Trophoblast cell (in vitro differentiated cells and primary cell): Measurements from ENCODE around the gene FBLN7.

Experiments
- DNase-seq, 2 donors: peaks; one replicate each; pipeline ENCODE4 v3.0.0-alpha.2; 2016
- H2AFZ ChIP-seq: 2 replicates; pipeline ENCODE4 v1.6.1; 2013; ENCODE audit warnings: low read length, moderate library complexity, mild to moderate bottlenecking; ENCODE audit not compliant: insufficient read depth, poor library complexity
- H2AK5ac ChIP-seq: 2 replicates; pipeline ENCODE4 v1.6.1; 2013; ENCODE audit warnings: mild to moderate bottlenecking, low read length
- H2BK120ac ChIP-seq: 2 replicates; pipeline ENCODE4 v1.6.1; 2013; ENCODE audit warnings: low read length, mild to moderate bottlenecking, moderate library complexity; ENCODE audit not compliant: insufficient read depth, poor library complexity
- H2BK12ac ChIP-seq: 2 replicates; pipeline ENCODE4 v1.6.1; 2013; ENCODE audit warnings: mild to moderate bottlenecking, low read length, moderate library complexity
- H2BK5ac ChIP-seq: 2 replicates; pipeline ENCODE4 v1.6.1; 2013; ENCODE audit warnings: low read length, low read depth, moderate library complexity, mild to moderate bottlenecking; ENCODE audit not compliant: poor library complexity
- H3K14ac ChIP-seq: 2 replicates; pipeline ENCODE4 v1.6.1; 2013; ENCODE audit warnings: mild to moderate bottlenecking, low read length
- H3K18ac ChIP-seq: 2 replicates; pipeline ENCODE4 v1.6.1; 2013; ENCODE audit warnings: mild to moderate bottlenecking, low read length
- H3K23ac ChIP-seq: 2 replicates; pipeline ENCODE4 v1.6.1; 2013; ENCODE audit warnings: low read length
- H3K27ac ChIP-seq: 2 replicates; pipeline ENCODE4 v1.5.1; 2013; ENCODE audit warnings: low read depth, mild to moderate bottlenecking, inconsistent platforms, low read length, moderate library complexity
- H3K27me3 ChIP-seq: 2 replicates; pipeline ENCODE4 v1.6.1; 2013; ENCODE audit warnings: inconsistent platforms, mild to moderate bottlenecking, low read length, moderate library complexity; ENCODE audit not compliant: insufficient read depth
- H3K36me3 ChIP-seq, 2 experiments: 1 replicate in 1 of 2; 2 replicates in 1 of 2; pipeline ENCODE4 v1.6.1; 2013; ENCODE audit warnings: low read length in 2 of 2, mild to moderate bottlenecking in 2 of 2, moderate library complexity in 1 of 2; ENCODE audit not compliant: insufficient read depth in 2 of 2, control insufficient read depth in 1 of 2
- H3K4ac ChIP-seq: 2 replicates; pipeline ENCODE4 v1.6.1; 2013; ENCODE audit warnings: low read depth, mild to moderate bottlenecking, low read length, moderate library complexity
- H3K4me1 ChIP-seq, 2 experiments: 1 replicate in 1 of 2; 2 replicates in 1 of 2; pipeline ENCODE4 v1.6.1; 2013; ENCODE audit warnings: low read length in 2 of 2, mild to moderate bottlenecking in 2 of 2, moderate library complexity in 1 of 2; ENCODE audit not compliant: insufficient read depth in 2 of 2, control insufficient read depth in 1 of 2
- H3K4me2 ChIP-seq: 2 replicates; pipeline ENCODE4 v1.6.1; 2013; ENCODE audit warnings: inconsistent platforms, mild to moderate bottlenecking, low read length, moderate library complexity
- H3K4me3 ChIP-seq: 2 replicates; pipeline ENCODE4 v1.5.1; 2013; ENCODE audit warnings: mild to moderate bottlenecking, low read depth, low read length, inconsistent platforms
- H3K79me1 ChIP-seq: one replicate; pipeline ENCODE4 v1.6.1; 2013; ENCODE audit warnings: low read length
- H3K79me2 ChIP-seq: 2 replicates; pipeline ENCODE4 v1.6.1; 2013; ENCODE audit warnings: low read length, mild to moderate bottlenecking; ENCODE audit not compliant: control insufficient read depth, insufficient read depth, poor library complexity
- H3K9ac ChIP-seq: 2 replicates; pipeline ENCODE4 v1.6.1; 2013; ENCODE audit warnings: mild to moderate bottlenecking, low read length
- H3K9me3 ChIP-seq: 2 replicates; pipeline ENCODE4 v1.6.1; 2013; ENCODE audit warnings: low read depth, mild to moderate bottlenecking, control low read depth, inconsistent platforms, low read length; ENCODE audit not compliant: insufficient read depth
- H4K12ac ChIP-seq: 2 replicates; pipeline ENCODE4 v1.6.1; 2013; ENCODE audit warnings: low read depth, mild to moderate bottlenecking, low read length, moderate library complexity
- H4K8ac ChIP-seq: 2 replicates; pipeline ENCODE4 v1.6.1; 2013; ENCODE audit warnings: low read depth, mild to moderate bottlenecking, low read length, moderate library complexity
- H4K91ac ChIP-seq: one replicate; pipeline ENCODE4 v1.6.1; 2013; ENCODE audit warnings: low read depth, mild to moderate bottlenecking, low read length, moderate library complexity
- WGBS: extraction: QIAGEN DNeasy Blood & Tissue Kit; methylation state at CpG from one replicate; pipeline ENCODE4 v1.1.7; 2013; ENCODE audit warnings: missing lambda C conversion rate; ENCODE audit not compliant: insufficient read length, insufficient coverage; ENCODE audit errors: extremely low coverage; 5-methylcytosine and 5-hydroxymethylcytosine counted together

The FBLN7 gene

DNA sequence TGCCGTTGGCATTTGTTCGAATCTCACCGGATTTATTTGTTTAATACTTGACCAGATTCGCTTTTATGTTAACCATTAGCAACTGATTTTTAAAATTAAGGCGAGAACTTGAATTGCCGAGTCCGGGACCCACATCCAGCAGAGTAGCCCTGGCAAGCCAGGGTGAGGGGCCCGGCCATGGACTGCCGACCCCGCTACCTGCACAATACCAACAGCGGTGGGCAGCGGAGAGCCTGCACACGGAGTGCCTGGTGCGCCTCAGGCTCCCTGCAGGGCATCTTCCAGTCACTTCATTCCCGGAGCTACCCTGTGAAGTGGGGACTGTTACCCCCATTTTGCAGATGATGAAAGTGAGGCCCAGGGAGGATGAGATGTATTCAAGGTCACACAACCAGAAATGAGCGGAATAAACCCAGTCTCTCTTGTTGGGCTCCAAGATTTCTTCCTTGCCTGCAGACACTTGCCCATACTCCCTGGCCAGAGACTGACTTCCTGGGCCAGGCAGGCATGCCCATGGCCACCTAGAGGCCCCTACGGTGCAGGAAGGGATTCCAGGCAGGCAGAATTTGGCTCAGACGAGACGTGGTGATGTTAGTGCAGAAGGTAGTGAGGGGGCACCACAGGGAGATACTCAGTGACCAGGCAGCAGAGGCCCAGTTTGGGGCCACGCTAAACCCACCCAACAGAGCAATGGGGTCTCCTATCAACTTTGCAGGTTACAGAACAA is 2.9 kb downstream of the FBLN7 start:
- H3K23ac ChIP-seq = no peak overlapping the region
- no peak overlapping the region for H3K14ac ChIP-seq
- no peak overlapping the region for H3K4ac ChIP-seq
- H3K9ac ChIP-seq = no peak overlapping the region
- no peak overlapping the region for H4K8ac ChIP-seq
- no peaks in the 10 kb centered on the region for H3K79me2 ChIP-seq
- H3K18ac ChIP-seq = no peak overlapping the region
- no peak overlapping the region for H2BK5ac ChIP-seq
- no peak overlapping the region for H3K4me2 ChIP-seq
- no peaks in the 10 kb centered on the region for H3K36me3 ChIP-seq
- H4K12ac ChIP-seq = no peak overlapping the region
- H4K91ac ChIP-seq = no peak overlapping the region
- H3K27ac ChIP-seq = no peak overlapping the region
- no peak overlapping the region for H2BK12ac ChIP-seq
- peaks cover 20% of the 10 kb centered on the region for H3K27me3 ChIP-seq
- no peak overlapping the region for H2AK5ac ChIP-seq
- peaks cover 3 to 8% of the 10 kb centered on the region in 2 experiments for H3K4me1 ChIP-seq
- no peak overlapping the region for H2AFZ ChIP-seq
- H3K9me3 ChIP-seq = peaks cover 7% of the 10 kb centered on the region
- no CpG with 5 or more reads among the region's 20 CpGs for WGBS
- no peak overlapping the region for H3K4me3 ChIP-seq
- H2BK120ac ChIP-seq = no peak overlapping the region
- peaks cover 1% of the 10 kb centered on the region for H3K79me1 ChIP-seq
- no peak for DNase-seq

DNA sequence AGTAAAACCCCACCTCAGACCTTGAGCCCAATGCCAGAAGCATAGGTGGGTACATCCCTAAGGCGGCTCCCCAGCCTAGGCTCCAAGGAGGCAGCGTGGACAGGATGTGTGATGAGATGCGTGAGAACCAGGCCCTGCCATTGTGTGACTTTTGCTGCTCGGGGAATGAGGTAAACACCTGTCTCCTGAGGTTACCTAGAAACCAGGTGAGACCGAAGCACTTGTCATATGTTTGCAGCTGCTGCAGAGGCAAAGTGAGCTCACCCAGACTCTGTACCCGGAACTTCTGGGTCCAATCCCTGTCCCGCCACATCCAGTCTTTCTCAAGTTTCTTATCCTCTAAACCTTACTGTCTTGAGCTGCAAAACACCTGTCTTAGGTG is 3.4 kb downstream of the FBLN7 start:
- Histone ChIP-seq H3K4ac (no peak overlapping the region), H3K36me3 (no peaks in the 10 kb centered on the region), H3K79me2 (no peaks in the 10 kb centered on the region), H3K4me3 (no peak overlapping the region), H3K4me1 (peaks cover 3 to 8% of the 10 kb centered on the region in 2 experiments), H3K14ac (no peak overlapping the region), H3K9ac (no peak overlapping the region), H2AFZ (no peak overlapping the region), H4K12ac (no peak overlapping the region), H2BK12ac (no peak overlapping the region), H3K4me2 (no peak overlapping the region), H2BK120ac (no peak overlapping the region), H3K23ac (no peak overlapping the region), H3K79me1 (peaks cover 1% of the 10 kb centered on the region), H2BK5ac (no peak overlapping the region), H3K9me3 (peaks cover 7% of the 10 kb centered on the region), H3K27ac (no peak overlapping the region), H3K27me3 (peaks cover 20% of the 10 kb centered on the region), H4K91ac (no peak overlapping the region), H2AK5ac (no peak overlapping the region), H4K8ac (no peak overlapping the region), H3K18ac (no peak overlapping the region)
- no CpG with 5 or more reads among the region's 7 CpGs for WGBS
- no peak for DNase-seq

DNA sequence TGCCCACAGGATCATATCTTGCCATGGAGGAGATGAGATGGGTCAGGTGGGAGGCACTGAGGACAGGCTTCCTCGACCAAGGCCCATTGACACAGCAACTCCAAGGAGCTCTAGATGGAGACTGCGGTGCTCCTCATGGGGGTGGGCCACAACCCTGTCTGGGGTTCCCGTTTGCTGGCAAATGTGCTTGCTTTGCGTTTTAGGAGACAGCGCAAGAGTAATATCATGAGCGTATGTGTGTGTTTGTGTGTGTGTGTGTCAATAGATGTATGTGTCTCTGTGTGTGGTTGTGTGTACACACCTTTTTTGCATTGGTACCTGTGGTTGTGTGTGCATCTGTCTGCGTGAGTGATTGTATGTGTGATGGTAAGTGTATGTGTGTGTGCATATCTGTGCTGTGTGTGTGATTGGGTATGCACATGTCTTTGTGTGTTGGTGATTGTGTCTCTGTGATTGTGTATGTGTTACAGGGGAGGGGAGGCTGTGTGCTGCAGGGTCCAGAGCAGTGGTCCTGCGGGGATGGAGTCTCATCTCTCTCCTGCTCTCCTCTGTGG is 4.4 kb downstream of the FBLN7 start:
- H3K4me1 ChIP-seq = peaks cover 3 to 8% of the 10 kb centered on the region in 2 experiments
- no peak overlapping the region for H2AK5ac ChIP-seq
- peaks cover 1% of the 10 kb centered on the region for H3K79me1 ChIP-seq
- no peak overlapping the region for H2BK12ac ChIP-seq
- H3K27me3 ChIP-seq = peaks cover 14% of the 10 kb centered on the region
- no peak overlapping the region for H3K4me2 ChIP-seq
- H2BK5ac ChIP-seq = no peak overlapping the region
- no peak overlapping the region for H2AFZ ChIP-seq
- H3K14ac ChIP-seq = no peak overlapping the region
- no peaks in the 10 kb centered on the region for H3K36me3 ChIP-seq
- no peak overlapping the region for H3K18ac ChIP-seq
- no peak for DNase-seq
- H3K4me3 ChIP-seq = no peak overlapping the region
- no peak overlapping the region for H4K12ac ChIP-seq
- H3K27ac ChIP-seq = no peak overlapping the region
- H3K4ac ChIP-seq = no peak overlapping the region
- H2BK120ac ChIP-seq = no peak overlapping the region
- no peaks in the 10 kb centered on the region for H3K79me2 ChIP-seq
- no peak overlapping the region for H4K91ac ChIP-seq
- H3K23ac ChIP-seq = no peak overlapping the region
- WGBS = no CpG with 5 or more reads among the region's 8 CpGs
- H3K9ac ChIP-seq = no peak overlapping the region
- peaks cover 7% of the 10 kb centered on the region for H3K9me3 ChIP-seq
- no peak overlapping the region for H4K8ac ChIP-seq

DNA sequence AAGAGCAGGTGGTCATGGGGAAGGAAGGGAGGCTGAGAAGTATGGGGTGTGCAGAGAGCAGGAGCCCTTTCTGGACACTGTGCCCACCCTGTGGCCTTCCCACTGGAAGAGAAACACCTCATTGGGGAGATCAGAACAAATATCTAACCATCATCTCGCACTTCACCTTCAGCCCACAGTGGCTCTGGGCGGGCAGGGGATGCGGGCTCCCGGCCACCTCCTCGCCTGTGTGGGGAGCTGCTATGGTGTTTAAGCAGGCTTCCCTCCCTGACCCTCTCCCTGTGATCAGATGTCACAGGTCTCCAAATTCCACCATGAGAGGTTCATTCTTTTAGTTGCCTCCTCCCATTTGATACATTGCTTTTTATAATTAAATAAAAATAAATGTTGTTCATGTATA is 5.0 kb downstream of the FBLN7 start:
- no peak overlapping the region for H2AFZ ChIP-seq
- no peak overlapping the region for H3K4ac ChIP-seq
- no peak overlapping the region for H4K91ac ChIP-seq
- peaks cover 0 to 4% of the 10 kb centered on the region in 2 experiments for H3K4me1 ChIP-seq
- H3K23ac ChIP-seq = no peak overlapping the region
- WGBS = no CpG with 5 or more reads among the region's 5 CpGs
- H2AK5ac ChIP-seq = no peak overlapping the region
- no peaks in the 10 kb centered on the region for H3K36me3 ChIP-seq
- H2BK5ac ChIP-seq = no peak overlapping the region
- no peaks in the 10 kb centered on the region for H3K79me2 ChIP-seq
- H2BK120ac ChIP-seq = no peak overlapping the region
- no peak overlapping the region for H4K12ac ChIP-seq
- no peak overlapping the region for H3K4me3 ChIP-seq
- no peak overlapping the region for H2BK12ac ChIP-seq
- no peak overlapping the region for H3K4me2 ChIP-seq
- no peak overlapping the region for H3K14ac ChIP-seq
- peaks cover 1% of the 10 kb centered on the region for H3K79me1 ChIP-seq
- H3K27me3 ChIP-seq = peaks cover 10% of the 10 kb centered on the region
- H4K8ac ChIP-seq = no peak overlapping the region
- no peak overlapping the region for H3K9ac ChIP-seq
- H3K18ac ChIP-seq = no peak overlapping the region
- no peak for DNase-seq
- no peak overlapping the region for H3K27ac ChIP-seq
- H3K9me3 ChIP-seq = peaks cover 3% of the 10 kb centered on the region
